GM21619 (cell line): Measurements from ENCODE around the gene CNIH3.

Experiments used
- ATAC-seq: cut with Tn5 transposase; IDR thresholded peaks from one replicate; pipeline ENCODE4 v1.9.1; 2021; ENCODE audit not compliant: unreplicated experiment

The CNIH3 gene

DNA sequence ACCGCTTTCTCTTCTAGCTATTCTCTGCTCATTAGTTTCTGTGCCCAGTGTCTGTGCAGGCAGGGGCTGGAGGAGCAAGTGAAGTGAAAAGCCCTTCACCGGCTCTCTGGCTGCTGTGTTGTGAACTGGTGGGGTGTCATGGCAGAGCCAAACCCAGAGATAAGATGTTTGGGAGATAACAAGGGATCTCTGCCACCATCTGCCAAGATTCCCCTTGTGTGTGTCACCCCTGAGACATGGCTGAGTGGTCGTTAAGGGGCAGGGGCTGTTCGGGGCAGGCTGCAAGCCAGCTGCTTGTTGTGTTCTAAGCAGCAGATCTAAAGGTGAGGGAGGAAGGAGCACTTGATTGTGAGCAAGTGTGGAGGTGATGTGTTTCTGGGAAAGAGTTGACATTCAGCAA, 24.5 kb downstream of the CNIH3 start:
- no peak for ATAC-seq

DNA sequence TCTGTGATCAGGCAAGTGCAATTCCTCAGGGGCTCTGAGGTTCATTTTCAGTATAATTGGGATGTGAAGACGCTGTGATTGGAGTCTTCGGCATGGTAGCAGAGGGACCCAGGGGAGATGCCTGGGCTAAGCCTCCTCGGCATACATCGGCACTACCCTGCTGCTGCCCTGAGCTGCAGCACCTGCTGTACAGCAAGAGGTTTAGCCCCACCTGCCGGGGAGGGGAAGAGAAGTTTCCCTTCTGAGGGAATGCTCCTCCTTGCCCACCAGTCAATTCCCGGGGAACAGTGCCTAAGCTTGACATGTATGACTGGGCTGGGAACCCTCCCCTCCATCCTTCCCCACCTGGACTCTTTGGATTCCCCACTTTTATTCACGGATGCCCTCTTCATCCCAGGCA, 24.9 kb downstream of the CNIH3 start:
- no peak for ATAC-seq

DNA sequence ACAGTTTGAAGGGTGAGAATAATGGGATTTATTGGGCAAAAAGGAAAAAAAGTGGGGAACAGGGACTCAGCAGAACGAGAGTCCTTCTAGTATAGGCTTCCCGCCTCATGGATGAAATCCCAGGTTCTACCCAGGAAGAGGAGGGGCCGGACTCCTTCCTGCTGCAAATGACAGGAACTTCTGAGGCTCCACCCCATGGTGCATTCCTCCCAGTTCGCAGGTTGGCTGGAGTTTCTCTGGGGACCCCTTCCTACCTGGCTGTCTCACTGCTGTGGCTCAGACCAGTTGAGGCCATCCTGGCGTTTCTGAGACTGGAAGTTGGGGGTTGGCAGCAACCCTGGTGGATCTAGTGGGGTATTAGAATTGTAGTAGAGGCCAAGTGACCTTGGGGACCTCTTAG, 27.5 kb downstream of the CNIH3 start:
- ATAC-seq = no peak

DNA sequence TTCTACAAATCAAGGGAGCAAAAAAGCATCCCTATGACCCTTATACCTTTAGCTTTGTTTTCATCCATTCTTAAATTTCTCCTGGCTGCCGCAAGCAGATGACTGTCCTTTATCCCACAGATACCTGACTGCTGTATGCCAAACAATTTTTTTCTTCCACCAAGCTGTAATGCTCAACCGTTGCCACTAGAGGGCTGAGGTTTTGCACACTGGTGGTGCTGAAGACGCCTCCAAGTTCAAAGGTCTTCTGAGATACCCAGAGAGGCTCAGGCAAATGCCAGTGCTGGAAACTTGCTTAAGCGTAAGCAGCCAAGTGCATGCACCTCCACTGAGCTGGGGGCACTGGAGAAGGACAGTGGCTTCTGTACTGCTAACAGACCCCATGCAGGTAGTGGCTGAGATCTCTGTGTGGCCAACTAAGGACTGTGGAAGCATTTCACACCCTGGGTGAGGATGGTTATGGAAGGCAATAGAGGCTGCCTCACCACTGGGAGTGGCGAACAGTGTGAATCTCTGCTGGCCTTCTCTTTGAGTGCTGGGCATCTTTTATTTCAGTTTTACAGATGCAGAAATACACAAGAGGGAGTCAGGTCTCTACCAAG, 28.5 kb downstream of the CNIH3 start:
- ATAC-seq = peak; percentile 74

DNA sequence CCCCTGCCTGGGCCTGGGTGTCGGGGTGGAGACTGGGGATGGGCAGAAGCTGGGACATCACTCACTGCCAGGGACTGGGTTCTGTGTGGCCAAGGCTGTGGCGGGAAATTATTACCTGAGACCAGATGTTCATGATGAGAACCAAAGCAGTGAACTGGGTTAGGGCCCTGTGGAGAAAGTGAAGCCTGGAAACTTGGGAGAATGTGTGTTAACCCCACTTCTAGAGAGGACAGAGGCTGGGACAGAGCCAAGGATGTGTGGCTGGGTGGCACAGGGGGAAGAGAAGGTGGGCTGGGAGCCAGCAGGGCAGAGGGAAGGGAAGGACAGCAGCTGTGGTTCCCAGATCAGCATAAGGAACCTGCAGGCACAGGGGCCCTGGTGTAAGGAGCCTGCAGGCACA, 31.3 kb downstream of the CNIH3 start:
- ATAC-seq = no peak

DNA sequence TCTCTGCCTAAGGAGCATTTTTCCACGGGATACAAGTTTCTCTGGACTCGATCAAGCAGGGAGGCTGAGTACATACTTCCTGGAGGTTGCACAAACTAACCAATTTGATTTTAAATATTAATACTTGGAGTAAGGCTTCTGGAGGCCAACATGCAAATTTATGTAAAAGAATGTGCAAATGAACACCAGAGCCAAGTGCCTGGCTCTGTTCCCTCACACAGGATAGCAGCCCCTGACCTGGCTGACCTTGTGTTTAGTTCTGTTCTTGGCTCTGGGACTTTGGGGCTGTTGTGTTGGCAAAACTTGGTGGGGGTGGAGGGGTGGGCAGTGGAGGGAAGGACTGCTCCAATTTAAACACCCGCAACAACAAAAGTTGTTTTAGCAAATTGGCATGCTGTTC, 34.2 kb downstream of the CNIH3 start:
- ATAC-seq = no peak

DNA sequence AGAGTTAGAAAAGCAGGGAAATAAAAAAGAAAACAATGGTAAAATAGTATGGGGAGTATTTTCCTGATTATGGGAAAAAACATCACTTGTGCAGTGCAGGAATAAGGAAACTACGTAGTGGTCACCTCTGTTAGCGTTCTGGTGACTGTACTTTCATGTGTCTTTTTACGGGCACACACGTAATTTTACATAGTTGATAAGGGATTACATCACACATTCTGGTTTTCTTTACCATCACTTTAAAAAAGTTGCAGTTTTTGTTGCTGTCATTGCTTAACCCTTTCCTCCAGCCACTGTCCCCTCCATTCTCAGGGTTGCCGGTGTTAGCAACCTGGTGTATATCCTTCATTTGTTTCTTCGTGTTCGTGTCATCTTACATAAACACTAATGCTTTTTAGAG, 35.1 kb downstream of the CNIH3 start:
- ATAC-seq = no peak

DNA sequence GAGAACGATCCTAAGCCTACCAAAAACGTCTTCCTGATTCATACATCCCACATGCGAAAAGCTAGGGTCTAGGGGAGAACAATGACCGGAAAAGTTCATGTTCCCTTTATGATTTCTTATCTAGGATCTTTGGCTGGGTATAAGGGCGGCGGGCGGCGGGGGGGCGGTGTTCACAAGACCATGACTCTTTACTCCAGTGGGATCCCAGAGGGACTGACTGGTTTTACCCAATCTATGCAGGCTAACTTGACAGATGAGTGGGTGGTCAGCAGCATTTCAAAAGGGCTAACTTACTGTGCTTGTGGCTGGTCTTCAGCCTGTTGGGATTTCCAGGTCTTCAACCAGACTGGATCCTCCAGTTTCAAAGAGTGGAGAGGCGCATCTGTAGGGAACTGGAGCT, 40.3 kb downstream of the CNIH3 start:
- ATAC-seq = no peak

DNA sequence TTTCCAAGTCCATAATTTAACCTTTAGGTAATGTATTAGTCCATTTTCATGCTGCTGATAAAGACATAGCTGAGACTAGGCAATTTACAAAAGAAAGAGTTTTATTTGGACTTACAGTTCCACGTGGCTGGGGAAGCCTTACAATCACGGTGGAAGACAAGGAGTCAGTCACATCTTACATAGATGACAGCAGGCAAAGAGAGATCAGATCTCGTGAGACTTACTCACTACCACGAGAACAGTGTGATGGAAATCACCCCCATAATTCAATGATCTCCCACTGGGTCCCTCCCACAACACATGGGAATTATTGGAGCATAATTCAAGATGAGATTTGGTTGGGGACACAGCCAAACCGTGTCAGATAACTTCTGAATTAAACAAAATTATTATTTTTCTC, 44.0 kb downstream of the CNIH3 start:
- ATAC-seq = no peak

DNA sequence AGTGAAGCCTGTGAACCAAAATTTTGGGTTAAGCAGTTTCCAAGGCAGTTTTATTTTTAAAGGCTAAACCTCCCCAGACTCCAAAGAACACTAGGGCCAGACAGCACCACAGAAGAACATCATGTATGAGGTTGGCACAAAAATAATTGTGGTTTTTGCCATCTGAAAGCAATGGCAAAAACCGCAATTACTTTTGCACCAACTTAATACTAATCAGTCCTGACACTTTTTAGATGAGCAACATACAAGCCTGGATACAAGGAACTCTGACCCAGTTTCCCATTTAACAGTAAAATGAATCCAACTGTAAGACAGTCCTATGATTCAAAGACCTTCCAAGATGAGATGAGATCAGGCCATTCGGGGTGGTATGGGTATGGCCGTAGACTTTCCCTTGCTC, 46.8 kb downstream of the CNIH3 start:
- no peak for ATAC-seq

DNA sequence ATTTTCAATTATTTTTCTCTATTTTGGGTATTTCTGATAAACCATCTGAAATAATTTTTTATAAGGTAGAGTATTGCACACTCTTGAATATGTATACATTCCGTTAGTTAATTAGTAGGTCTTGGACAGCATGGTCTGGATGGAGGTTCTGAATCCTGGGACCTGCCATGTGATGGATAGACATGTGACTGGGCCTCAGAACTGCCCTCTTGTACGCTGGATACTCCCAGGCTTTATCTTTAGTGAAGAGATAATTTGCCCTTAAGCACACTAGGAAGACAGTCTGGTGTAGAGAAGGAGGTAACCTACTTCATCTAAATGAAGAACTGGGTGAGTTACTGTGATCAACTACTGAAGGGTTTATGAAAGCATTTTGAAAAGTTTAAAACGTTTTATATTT, 48.9 kb downstream of the CNIH3 start:
- no peak for ATAC-seq

DNA sequence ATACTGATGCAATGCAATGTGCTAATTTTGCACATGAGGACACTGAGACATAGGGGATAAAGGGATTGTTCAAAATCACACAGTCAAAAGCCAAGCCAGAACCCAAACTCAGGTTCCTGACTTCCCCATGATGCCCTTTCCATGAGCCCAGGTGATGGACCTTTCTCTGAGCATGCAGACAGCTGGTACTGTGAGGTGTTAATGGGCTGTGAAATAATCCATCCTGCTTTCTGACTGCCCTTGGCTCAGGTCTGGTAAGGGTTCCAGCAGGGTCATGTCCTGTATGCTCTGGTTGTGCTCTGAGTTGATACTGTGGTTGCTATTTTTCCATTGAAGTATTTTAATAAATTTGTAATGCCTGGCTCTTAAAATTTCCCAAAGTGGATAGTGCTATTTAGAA, 50.0 kb downstream of the CNIH3 start:
- ATAC-seq = no peak

DNA sequence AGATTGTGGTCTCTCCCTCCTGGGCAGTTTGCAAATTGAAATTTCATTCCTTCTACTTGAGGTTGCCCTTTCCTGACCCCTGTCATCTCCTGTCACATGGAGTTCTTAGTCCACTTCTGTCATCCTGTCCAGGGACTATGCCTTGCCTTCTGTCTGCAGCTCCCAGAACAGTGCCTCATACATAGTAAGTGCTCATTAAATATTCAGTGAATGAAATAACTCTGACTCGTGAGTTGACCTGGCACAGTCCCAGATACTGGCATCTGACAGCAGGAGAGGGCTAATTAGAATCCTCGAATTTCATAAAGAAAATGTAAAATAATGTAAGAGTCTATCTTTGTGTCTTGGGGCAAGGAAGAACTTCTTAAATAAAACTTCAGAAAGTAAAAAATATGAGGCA, 50.8 kb downstream of the CNIH3 start:
- ATAC-seq = no peak

DNA sequence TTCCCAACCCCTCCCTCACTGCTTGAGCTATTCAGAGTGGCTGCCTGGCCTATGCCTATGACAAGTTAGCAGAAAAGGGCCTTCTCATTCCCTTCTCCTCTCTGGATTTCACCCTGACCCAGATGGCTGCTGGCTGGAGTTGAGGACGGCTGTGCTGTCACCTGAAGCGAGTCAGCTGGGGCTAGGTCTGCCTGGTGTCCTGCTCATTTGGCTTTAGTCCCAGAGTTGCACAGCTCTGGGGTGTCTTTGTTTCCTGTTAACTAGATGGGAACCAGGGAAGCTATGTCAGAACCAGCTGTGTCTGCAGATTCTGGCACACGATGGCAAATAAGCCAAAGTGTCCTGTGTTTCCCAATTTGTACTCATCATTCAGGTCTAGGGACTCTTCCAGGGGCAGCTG, 52.9 kb downstream of the CNIH3 start:
- ATAC-seq = no peak

DNA sequence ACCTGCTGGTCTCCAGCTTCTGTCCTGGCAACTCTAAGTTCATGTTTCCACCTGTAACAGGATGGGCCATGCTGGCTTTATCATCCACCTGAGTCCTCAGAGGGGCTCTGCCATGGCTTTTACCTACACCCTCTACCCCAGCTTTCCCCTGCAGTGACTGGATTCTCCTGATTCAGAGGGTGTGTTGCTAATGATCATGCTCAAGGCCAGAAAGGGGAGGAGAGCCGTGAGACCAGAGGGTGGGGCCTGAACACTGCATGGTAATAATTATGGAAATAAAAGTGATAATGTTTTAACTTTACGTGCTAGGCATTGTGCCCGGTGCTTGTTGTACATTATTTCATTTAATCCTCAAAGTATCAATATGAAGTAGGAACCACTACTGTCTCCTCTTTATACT, 53.3 kb downstream of the CNIH3 start:
- ATAC-seq = no peak

DNA sequence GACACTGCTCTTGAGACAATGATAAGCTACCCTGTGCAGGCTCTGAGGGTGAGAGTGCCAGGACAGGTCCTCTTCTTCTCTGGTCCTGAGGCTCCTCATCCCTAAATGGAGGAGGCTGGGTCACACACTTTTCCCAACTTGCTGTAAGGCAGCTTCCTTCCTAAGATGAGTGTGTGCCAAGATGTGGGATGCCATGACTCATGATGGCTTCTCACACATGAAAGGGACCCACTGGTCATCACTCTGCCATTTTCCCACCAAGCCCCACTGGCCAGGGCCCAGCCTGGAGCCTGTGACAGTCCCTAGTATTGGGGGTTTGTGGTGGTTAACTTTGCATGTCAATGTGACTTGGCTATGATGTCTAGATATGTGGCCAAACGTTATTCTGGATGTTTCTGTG, 54.4 kb downstream of the CNIH3 start:
- no peak for ATAC-seq

DNA sequence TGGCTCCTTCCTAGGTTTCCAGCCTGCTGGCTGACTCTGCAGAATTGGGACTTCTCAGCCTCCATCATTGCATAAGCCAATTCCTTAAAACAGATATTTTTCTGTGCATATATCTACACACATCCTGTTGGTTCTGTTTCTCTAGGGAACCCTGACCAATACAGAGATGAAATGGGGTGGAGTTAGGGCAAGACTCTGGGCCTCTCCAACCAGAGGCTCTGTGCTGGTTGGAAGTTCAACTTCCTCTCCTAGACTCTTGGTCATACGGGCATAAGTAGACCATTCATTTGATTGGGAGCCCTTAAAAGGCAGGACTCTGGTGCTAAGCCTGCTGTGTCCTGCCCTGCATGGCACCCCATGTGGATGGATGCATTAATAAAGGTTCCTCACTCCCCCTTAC, 55.0 kb downstream of the CNIH3 start:
- ATAC-seq = no peak

DNA sequence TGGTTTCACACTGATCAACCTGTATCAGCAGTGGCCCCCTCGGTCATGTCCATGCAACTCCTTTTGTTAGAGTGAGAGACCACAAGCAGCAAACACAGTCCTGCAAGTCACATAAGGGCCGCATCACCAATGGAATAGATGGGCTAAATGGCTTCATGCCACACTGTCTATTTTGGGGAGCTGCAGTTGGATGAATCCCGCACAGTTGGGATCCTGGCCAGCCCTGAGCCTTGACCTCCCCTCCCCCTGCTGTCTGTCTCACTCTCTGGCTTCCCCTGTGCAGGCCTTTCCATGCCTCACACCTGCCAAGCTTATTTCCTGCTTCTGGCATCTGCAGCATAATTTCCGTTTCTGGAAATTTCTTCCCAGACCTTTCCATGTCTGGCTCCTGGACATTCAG, 57.0 kb downstream of the CNIH3 start:
- ATAC-seq = no peak

DNA sequence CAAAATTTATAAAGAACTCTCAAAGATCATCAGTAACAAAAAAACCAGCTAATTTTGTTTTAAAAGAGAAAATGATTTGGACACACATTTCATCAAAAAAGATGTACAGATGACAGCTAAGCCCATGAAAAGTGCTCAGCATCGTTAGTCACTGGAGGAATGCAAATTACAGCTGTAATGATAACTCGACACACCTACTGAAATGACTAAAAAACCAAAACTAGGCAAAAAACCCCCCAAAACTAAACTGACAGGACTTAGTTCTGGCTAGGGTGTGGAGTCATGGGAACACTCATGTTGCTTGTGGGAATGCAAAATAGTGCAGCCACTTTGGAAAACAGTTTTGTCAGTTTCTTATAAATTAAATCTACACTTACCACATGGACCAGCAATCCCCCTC, 59.5 kb downstream of the CNIH3 start:
- ATAC-seq = no peak

DNA sequence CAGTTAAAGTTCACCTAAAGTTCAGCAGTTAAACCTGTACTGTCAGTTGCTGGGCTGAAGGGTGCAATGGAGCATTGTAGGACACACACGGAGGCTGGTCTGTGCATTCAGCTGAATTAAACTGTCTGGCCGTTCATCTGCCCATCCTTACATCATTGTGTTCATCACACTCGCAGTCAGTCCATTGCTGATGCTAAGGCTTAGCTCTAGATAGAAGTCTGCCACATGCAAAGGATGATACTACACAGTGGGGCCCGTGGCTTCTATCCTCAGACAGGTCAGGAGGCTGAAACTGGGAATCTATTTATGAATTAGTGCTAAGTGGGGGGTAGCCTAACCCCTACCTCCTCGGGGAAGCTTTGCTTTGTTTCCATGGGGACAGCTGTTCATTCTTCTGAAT, 60.4 kb downstream of the CNIH3 start:
- ATAC-seq = no peak

DNA sequence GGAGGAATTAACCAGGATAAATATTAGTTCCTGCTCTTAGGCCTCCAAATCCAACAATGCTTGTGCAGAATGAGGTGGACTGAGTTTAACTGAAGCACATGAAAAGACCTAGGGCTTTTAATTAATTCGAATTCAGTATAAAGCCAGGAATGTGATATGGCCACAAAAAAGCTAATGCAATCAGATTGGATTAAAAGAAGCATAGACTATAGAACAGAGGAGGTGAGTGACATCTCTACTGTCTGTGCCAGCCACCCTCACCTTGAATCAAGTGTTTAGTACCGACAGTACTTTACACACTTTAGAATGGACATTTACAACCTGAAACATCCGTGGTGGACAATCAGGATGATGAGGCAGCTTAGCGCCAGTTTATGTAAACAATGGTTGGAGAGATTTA, 62.1 kb downstream of the CNIH3 start:
- no peak for ATAC-seq

DNA sequence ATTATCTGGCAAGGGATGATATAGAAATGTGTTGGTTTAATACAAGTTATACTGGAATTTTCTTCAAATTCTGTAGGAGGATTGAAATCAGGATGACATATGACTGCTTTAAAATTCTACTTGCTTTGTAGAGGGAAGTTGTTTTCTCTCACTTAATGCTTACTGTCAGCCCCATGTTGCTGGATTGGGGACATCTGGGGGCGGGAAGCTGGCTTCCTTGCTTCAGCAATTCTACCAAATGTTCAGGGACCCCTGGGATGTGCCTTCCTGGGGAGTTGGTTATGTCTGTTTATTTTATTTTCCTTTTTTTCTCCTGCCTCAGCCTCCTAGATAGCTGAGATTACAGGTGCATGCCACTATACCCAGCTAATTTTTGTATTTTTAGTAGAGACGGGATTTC, 63.5 kb downstream of the CNIH3 start:
- ATAC-seq = no peak

DNA sequence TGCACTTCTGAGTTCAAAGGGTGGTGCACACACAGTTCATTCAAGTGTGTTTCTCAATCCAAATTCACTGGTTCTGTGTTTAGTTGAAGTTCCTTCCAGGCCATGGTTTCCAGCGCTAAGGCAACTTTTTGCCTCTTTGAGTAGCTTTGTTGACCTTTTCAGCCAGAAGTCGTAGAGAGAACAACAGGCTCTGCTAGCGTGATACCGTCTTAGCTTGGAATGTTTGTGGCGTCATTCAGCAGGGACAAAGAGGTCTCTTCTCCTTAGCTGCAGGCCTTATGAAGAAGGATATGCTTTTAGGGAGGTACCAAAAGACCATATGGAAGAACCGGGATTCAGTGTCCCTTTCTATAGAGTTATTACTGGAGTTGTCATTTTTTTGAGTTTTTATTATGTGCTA, 65.7 kb downstream of the CNIH3 start:
- ATAC-seq = no peak

DNA sequence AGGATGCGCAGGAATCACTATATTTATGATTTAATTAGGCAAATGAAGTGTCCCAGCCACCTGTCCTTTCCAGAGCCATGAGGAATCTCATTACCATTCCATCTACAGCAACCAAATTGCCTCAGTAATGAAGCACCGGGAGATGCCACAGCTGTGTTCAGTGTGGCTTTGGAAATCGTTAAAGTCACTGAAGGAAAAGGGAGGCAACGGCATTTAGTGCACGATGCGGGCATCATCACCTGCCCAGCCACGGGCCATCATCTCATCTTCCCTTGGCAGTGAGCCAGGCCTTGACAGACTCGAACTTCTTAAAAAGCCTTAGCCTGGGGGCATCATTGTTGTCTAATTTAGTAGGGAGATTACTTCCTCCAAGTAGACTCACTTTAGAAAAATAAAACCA, 67.8 kb downstream of the CNIH3 start:
- ATAC-seq = no peak
